Amniotic stem cell (primary cell): ENCODE measurements around the gene TOB2.

ENCODE experiments used
- DNase-seq: peaks from one replicate; lab custom pipeline; 2025; lab: John Stamatoyannopoulos, UW

Gene TOB2, protein sequence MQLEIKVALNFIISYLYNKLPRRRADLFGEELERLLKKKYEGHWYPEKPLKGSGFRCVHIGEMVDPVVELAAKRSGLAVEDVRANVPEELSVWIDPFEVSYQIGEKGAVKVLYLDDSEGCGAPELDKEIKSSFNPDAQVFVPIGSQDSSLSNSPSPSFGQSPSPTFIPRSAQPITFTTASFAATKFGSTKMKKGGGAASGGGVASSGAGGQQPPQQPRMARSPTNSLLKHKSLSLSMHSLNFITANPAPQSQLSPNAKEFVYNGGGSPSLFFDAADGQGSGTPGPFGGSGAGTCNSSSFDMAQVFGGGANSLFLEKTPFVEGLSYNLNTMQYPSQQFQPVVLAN

DNA sequence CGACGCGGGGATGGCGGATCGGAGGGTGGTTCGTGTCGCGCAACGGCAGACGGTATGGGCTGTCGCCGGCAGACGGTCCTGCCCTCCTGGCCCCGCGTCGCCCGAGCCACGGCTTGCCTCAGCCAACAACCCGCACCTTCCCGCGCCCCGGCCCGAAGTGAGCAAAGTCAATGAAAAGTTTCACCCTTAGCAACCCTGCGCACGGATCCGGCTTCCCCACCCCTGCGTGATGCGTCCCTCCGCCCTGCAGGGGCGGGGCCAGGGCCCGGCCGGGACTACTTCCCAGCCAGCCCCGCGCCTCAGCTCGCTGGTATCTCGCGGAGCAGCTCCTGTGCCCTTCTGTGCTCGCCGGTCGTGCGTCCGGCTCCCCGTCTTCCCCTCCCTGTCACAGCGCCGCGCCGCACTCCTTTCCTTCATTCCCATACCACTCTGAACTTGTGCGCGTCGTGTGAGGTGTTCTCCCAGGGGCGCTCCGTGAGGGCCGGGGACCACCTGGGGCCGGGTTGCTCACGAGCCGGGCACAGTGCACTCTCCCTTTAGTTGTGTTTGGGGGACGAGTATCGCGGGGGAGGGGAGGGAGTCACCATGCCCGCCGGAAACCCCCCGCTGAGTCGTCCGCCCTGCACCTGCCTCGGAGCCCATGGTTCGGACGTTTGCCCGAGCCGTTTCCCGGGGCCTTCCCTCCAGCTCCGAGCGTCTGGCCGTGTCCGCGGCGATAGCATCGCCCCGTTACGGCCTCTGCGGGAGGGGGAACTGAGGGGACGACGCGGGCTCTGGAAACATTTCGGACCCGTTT lies at the start of gene TOB2:
Gene TOB2, minus strand, starts transcription at position 163 of the 796 bp plus-strand sequence. CDS start 9,456 bp downstream, outside the sequence.
- peak; percentile 89 for DNase-seq

DNA sequence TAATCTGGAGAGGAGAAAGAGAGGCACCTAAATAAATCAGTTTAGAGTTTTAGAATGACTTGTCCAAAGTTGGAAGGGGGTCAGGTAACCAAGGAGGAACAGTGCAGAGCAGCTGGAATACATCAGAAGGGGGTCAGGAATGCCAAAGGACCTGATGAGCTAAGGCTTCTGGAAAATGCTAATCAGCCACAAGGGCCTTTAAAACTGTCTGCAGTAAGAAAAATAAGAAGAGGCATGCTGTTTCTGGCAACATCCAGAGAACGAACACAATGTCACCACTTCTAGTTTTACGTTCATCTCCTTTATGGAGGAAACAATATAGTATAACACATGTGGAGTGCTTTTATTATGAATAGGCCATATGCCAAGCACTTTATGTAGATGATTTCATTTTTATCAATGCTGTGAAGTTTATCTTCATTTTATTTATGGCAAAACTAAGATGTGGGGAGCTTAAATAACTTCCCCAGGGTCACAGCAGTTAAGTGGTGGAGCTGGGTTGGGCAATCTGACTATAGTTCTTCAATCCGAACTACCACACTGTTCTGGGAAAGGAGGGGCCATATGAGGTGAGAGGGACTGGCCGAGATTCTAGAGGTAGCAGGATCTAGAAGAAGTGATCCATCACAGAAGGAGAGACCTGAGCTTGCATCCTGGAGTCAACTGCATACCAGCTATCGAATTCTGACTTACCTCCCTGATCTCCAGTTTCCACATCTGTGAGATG lies 44.9 kb upstream of the TOB2 start:
- DNase-seq: no peak

DNA sequence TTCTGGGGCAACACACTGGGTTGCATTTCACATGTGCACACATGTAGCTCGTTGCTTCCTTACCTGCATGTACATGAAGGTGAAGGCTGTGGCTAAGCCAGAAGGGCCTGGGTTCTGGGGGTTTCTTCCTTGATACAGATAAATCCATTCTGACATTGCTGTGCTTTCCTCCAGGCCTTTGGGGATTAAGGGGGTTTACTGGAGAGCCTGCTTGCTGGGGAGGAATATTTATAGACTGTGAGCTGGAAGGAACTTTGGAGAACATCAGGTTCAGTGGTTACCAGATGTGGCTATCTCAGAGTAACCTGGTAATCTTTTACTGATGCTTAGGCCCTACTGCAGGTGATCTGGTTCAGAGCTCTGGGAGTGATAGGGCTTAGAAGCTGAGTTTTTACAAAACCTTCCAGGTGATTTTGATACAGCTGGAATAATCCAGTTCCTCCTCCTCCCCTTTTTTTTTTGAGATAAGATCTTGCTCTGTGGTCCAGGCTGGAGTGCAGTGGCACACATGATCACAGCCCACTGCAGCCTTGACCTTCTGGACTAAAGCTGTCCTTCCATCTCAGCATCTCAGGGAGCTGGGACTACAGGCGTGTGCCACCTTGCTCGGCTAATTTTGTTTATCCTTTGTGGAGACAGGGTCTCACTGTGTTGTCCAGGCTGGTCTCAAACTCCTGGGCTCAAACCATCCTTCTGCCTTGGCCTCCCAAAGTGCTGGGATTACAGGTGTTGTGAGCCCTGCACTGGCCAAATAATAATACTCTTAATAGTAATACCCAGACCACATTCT lies 42.2 kb upstream of the TOB2 start:
- no peak for DNase-seq

DNA sequence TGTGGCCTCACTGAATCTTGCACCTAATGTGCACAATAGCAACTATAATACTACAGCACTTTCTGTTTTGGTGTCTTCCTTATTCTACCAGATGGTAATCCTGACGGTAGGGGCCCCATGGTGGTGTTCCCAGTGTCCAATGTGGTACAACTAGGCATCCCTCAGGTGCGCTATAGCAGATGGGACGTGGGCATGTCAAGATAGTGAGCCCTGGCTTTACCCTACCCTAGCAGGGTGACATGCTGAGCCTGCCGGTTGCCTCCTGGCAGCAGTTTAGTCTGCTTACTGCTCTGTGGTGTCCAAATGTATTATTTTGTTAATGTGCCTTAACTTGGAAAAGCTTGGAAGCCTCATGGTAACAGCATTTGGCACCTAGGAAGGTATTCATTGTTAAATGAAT lies 41.5 kb upstream of the TOB2 start:
- DNase-seq: no peak

DNA sequence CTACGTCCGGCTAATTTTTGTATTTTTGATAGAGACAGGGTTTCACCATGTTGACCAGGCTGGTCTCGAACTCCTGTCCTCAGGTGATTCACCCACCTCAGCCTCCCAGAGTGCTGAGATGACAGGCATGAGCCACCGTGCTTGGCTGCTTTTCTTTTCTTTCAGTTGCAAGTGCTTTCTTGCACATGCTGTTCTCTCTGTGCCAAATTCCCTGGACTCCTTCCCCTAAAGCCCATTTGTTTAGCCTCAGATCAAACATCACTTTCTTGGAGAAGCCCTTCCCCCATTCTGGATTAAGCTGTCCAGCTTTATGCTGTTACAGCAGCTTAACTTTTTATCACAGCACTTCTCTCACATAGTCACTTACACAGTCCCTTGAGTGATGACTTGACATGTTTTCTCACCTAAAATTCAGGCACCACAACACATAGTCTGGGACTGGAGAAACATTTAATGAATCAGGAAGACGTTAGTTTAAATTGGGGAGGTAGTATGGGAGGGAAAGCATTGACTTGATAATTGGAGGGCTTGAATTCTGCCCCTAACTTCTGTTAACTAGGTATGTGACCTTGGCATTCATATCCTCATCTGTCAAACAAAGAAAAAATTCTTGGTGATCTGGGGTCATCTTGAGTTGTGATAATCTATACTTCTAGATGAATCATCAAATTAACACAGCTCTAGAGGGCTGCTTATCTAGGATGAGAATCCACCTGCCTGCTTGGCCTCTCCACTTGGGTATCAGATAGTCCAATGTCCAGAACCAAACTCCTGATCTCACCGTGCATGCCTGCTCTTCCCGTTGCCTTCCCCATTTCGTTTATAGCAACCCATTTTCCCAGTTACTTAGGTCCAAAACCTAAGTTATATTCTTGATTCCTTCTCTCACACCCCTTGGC lies 40.7 kb upstream of the TOB2 start:
- no peak for DNase-seq

DNA sequence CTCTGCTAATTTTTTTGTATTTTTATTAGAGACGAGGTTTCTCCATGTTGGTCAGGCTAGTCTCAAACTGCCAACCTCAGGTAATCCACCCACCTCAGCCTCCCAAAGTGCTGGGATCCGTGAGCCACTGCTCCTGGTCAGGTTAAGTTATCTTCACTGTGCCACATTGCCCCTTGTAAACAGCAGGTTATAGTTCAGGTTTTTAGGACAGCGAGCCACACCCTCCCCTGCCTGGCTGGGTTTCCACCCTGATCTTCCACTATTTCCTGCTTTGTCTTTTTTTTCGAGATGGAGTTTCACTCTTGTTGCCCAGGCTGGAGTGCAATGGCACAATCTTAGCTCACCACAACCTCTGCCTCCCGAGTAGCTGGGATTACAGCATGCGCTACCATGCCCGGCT lies 38.4 kb upstream of the TOB2 start:
- DNase-seq: no peak

DNA sequence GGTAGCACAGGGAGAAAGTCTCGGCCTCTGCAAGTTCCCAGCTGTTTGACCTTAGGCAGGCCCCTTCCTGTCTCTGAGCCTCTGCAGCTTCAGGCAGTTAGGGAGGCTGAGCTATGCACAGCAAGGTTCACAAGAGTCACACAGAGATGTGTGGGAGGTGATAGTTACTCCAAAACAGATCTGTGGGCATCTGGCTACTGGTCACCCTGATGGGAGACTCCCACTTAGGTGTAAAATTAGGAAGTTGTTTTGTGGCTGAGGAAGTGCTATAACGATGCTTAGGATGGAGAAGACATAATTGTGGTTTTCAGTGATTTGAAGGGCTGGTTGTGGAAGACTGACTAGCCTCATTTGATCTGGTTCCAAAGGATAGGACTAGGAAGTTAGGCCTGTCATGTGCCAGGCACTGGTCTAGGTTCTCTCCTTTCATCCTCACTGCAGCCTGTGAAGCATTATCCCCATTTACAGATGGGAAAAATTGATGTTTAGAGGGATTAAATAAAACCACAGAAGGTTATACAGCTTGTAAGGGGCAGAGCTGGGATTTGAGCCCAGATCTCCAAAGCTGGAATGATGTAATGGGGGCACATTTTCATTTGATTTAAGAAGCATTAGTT lies 35.8 kb upstream of the TOB2 start:
- no peak for DNase-seq

DNA sequence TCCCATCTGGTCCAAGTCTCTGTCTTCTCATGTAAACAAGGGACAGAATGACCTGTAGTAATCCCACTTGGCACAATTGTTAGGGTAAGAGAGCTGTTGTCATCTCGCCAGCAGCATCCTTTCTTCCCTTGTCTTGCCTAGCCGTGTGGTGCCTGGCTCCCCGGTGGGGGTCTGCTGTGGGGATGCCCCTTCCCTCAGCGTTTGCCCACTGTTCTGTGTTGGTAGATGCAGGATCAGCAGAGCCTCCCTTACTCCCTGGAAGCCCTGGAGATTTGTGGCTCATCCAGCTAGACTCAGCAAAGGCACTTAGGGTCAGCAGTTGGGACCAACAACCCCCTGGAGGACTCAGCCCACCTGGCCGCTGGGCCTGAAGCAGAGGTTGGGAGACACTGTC lies 35.3 kb upstream of the TOB2 start:
- no peak for DNase-seq

DNA sequence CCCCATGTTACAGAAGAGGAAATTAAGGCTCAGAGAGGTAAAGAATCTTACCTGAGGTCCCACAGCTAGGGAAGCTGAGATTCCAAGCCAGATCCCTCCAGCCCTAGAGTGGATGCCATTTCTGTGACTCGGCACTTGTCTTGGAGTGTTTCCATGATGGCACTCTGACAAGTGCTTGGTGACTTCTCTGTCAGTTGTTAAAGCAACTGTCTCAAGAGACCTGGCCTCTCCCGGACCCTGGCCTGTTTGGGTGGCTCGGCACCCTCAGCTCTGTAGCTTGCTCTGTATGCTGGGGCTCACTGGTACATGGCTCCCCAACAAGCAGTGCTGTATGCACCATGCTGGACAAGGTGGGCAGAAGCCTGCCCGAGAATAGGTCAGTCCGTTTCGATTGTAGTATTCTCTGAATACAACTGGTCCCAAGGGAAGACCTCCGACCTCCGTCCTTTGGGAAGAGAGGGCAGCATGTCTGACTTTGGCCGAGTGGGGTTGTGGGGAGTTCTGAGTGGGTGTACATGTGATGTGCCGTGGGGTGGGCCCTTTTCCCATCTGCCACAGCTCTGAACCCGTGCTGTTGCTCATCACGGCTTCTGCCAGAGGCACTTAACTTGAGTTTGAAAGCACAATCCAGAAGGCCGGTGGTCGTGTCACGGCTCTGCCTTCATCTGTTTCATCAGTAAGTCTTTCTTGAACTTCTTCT lies 34.7 kb upstream of the TOB2 start:
- DNase-seq: no peak

DNA sequence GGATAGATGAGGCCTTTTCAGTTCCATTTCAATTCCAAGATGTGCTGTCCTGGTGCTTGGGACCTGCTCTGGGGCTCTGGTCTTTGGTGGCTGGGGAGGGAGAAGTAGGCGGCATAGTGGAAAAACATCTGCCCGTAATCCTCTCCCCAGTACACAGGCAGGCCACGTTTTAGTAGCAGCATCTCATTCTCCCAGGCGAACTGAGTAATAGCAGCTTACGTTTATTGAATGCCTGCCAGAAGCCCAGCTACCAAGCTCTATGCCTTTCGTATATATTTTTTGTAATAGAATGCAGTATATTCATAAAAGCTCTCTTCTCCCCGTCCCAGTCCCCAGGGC lies 33.8 kb upstream of the TOB2 start:
- peak; percentile 62 for DNase-seq

DNA sequence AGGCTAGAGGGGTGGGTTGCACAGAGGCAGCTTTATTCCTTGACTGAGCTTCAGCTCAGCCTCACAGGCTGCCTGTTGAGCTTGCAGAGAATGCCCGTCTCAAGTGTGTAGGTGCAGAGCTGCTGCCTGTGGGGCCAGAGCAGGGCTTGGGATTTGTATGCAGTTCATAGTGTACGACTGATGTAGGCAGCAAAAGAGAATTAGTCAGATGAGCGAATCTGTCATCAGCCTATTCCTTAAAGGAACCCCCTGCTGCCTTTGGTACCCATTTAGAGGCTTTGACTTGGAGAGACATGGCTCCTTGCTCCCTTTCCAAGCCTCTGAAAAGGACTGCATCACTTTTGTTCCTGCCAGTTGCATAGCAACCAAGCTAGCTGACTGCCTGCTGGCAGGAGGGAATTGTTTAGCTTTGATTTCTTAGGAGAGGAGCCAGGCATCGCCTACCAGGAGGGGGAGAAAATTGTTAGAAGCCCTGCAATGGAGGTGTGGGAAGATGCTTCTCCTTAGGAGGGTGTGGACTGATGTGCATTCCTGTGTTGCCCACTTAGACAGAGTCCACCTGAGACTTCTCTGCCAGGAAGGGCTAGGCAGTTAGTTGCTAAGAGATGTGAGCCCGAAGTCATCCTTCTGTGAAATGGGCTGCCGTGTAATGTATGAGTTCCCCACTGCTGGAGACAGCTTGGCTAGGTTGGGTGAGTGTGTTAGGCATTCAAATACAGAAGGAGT lies 33.2 kb upstream of the TOB2 start:
- DNase-seq: no peak

DNA sequence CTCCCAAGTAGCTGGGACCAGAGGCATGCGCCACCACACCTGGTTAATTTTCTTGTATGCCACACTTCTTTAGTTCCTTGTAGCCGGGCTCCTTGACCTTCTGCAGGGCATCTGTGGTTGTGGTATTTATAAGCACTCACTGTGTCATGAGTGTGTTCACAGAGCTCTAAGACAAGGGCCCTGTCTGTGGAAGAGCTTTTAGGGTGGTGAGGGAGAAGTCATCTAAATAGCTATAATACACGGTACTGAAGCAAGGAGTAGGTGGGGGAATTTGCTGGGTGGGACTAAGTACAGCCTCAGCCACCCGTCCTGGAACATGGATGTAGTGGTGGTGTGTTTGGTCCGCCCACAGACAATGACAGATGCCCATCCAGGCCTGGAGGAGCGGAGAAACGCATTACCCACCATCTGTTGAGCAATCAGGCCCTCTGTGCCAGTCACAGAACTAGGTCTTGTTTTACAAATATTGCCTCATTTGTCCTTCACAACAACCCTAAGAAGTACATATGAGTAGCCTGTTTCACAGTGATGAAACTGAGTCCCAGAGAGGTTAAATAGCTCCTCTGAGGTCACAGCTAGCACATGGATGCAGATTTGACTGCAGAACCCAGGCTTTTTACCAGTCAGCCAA lies 32.4 kb upstream of the TOB2 start:
- DNase-seq: no peak

DNA sequence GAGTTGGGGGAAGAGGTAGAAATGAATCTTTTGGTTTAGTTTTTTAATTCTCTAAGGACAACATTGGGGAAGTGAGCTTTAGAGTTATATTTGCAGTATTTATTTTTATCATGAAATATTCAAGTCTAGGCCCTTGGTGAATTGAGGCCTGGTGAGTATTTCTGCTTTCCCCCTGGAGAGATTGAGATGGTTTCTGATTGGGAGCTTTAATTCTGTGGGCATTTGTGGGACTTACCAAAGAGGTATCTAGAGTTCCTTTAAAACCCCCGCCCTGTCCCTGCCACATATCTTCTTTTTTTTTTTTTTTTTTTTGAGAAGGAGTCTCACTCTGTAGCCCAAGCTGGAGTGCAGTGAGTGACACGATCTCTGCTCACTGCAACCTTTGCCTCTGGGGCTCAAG lies 31.9 kb upstream of the TOB2 start:
- DNase-seq: no peak

DNA sequence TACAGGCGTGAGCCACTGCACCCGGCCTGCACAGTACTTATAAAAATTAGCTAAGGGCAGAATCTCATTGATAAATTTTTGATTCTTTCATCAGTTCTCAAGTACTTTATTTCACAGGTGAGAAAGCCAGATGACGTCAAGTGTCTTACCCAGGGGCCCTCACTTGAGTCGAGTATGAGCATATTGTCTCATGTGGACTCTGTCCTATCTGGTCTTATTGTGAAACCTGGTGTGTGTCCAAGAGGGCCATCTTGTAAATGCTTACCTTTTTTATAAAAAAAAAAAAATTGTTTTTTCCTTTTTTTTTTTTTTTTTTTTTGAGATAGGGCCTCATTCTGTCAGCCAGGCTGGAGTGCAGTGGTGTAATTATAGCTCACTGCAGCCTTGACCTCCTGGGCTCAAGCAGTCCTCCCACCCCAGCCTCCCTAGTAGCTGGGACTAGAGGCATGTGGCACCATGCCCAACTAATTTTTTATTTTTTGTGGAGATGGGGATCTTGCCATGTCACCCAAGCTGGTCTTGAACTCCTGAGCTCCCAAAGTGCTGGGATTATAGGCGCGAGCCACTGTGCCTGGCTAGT lies 28.4 kb upstream of the TOB2 start:
- DNase-seq: no peak

DNA sequence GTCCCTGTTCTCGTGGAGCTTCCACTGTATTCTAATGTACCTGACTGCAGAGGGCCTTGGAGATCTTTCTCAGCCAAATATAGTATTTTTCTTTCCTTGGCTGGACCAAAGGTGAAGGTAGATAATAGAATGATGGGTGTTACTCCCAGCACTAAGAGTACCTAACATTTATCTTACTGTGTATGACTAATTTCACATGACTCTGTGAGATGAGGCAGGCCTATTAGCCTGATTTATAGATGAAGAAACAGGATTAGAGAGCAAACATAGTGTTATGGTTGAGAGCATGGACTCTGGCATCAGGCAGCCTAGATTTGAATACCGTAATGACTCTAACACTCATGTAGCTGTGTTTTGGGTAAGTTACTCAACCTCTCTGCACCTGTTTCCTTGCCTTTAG lies 25.0 kb upstream of the TOB2 start:
- DNase-seq: no peak

DNA sequence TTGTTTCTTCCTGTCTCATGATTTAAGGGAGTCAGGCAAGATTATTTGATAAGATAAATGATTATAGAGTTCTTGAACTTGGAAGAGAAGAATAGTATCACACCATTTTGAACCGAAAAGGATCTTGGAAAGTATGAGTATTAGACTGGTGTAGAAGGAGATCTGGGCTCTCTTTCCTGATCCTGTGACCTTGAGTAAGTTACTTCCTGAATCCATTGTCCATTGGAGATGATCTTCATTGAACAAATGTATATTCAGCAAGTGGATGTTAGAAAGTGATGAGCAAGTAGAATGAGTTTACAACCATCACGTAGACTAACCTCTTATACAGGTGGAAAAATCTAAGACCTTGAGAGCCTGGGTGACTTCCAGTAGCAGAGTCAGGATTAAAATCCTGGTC lies 24.3 kb upstream of the TOB2 start:
- no peak for DNase-seq

DNA sequence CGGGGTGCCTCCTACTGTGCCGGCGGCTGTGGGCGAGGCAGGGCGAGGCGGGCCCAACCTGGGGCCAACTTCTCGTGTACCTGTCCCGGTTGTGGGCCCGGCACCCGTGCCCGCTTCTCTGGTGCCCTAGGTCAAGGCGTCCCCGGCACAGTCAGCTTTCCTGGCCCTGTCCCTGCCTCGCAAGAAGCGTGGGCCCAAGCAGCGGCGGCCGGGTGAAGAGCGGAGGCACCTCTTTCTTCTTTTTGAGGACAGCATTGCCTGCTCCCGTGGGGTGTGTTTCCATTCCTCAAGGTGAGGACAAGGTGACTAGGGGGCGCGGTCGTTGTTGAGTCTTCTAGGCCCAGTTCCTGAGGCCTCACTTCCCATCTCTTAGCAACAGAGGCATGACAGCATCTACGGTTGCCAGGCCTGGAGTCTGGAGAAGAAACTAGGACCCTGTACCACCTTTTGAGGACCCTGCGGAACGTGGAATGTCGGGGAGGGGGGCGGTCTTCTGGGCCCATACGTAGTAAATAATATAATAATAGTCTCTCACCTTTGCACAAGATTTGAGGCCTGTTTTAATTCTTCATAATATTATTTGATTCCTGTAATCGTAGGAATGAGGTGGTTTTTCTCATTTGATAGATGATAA lies 22.7 kb upstream of the TOB2 start:
- no peak for DNase-seq
